Nephron (organoid): ENCODE results near the gene ELMO1.

Source experiments
- H3K27ac Mint-ChIP-seq, 3 experiments: 2 replicates each; pipeline ENCODE4 v1.8.0; 2020; ENCODE audit warnings: mixed read lengths in 3 of 3, mild to moderate bottlenecking in 2 of 3, moderate library complexity in 1 of 3
- H3K27me3 Mint-ChIP-seq: 2 replicates; pipeline ENCODE4 v1.8.0; 2021; ENCODE audit warnings: low read depth, mild to moderate bottlenecking, moderate library complexity, mixed read lengths
- H3K36me3 Mint-ChIP-seq: 2 replicates; pipeline ENCODE4 v1.8.0; 2020; ENCODE audit warnings: low read depth, mixed read lengths
- H3K4me1 Mint-ChIP-seq: 2 replicates; pipeline ENCODE4 v1.8.0; 2020; ENCODE audit warnings: mixed read lengths
- H3K4me3 Mint-ChIP-seq, 3 experiments: 2 replicates each; pipeline ENCODE4 v1.8.0; 2020; ENCODE audit warnings: mild to moderate bottlenecking in 3 of 3, mixed read lengths in 3 of 3, moderate library complexity in 2 of 3
- H3K9me3 Mint-ChIP-seq: 2 replicates; pipeline ENCODE4 v1.8.0; 2020; ENCODE audit warnings: mixed read lengths
- TF ChIP-seq, protein P1 (sequence below), 3 experiments: fragments of 200-600 bp; sonication (generic); IDR thresholded peaks; one replicate each; pipeline ENCODE4 v1.5.0; 2021; ENCODE audit warnings: antibody characterized with exemption in 3 of 3; ENCODE audit not compliant: unreplicated experiment in 3 of 3

Gene ELMO1

DNA sequence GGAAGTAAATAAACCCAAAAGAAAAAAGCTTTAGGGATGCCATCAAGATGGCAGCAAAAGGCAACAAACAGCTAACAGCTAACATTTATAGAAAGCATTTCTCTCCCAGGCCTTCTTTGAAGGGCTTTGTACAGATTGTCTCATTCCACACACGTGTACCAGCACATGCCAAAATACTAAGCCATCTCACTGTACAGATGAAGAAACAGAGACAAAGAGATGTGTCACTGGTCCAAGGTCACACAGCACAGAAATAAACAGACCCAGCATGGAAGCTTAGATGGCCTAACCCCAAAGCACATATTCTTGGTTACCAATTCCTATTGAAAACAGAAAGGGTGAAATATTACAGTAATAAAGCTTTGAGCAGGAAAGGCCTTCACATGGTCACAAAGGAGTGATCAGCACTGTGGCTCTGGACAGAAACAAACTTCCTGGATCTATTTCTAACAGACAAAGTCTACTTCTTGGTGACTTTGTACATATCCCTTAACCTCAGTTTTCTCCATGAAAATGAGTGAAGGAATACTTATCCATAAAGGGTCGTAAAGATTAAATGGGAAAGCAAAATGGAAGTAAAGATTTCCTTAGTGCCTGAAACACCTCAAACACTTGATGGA, 346.0 kb downstream of the ELMO1 start:
- Mint-ChIP-seq H3K27me3 (no peaks in the 10 kb centered on the region), H3K4me1 (no peaks in the 10 kb centered on the region), H3K4me3 (no peak overlapping the region), H3K9me3 (no peaks in the 10 kb centered on the region), H3K27ac (no peak overlapping the region), H3K36me3 (no peaks in the 10 kb centered on the region)
- TF ChIP-seq, protein P1, sequence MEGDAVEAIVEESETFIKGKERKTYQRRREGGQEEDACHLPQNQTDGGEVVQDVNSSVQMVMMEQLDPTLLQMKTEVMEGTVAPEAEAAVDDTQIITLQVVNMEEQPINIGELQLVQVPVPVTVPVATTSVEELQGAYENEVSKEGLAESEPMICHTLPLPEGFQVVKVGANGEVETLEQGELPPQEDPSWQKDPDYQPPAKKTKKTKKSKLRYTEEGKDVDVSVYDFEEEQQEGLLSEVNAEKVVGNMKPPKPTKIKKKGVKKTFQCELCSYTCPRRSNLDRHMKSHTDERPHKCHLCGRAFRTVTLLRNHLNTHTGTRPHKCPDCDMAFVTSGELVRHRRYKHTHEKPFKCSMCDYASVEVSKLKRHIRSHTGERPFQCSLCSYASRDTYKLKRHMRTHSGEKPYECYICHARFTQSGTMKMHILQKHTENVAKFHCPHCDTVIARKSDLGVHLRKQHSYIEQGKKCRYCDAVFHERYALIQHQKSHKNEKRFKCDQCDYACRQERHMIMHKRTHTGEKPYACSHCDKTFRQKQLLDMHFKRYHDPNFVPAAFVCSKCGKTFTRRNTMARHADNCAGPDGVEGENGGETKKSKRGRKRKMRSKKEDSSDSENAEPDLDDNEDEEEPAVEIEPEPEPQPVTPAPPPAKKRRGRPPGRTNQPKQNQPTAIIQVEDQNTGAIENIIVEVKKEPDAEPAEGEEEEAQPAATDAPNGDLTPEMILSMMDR (IDR thresholded peaks at IDR 0.05; ENCODE audit: unreplicated experiment in 3 of 3) = no peak

GRCh38 chr7:37100735-37101331, 347.8 kb downstream of the ELMO1 start:
- no peak overlapping the region for H3K4me3 Mint-ChIP-seq
- no peaks in the 10 kb centered on the region for H3K4me1 Mint-ChIP-seq
- no peaks in the 10 kb centered on the region for H3K36me3 Mint-ChIP-seq
- TF ChIP-seq, protein P1 (IDR thresholded peaks at IDR 0.05; ENCODE audit: unreplicated experiment in 3 of 3) = no peak
- no peak overlapping the region for H3K27ac Mint-ChIP-seq
- H3K9me3 Mint-ChIP-seq = no peaks in the 10 kb centered on the region
- no peaks in the 10 kb centered on the region for H3K27me3 Mint-ChIP-seq

DNA sequence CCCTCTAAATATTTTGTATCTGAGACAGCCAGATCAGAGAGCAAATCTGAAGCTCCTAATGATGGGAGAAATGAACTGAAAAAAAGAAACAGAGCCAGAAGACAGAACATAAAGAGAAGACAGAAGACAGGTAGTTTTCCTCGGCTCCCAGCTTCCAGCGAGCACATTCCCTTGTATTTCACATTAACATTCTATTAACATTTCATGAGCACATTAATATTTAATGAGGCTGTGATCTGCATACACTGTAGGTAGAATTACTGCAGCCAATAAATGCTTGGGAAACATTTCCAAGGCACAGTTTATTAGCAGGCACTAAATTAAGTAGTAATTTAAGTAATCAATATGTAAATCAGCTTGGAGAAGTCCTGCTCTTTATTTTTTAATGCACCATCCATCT, 349.9 kb downstream of the ELMO1 start:
- Mint-ChIP-seq H3K9me3 (no peaks in the 10 kb centered on the region), H3K27ac (no peak overlapping the region), H3K27me3 (no peaks in the 10 kb centered on the region), H3K4me3 (no peak overlapping the region), H3K36me3 (no peaks in the 10 kb centered on the region), H3K4me1 (no peaks in the 10 kb centered on the region)
- TF ChIP-seq, protein P1 (IDR thresholded peaks at IDR 0.05; ENCODE audit: unreplicated experiment in 3 of 3) = no peak

GRCh38 chr7:37097983-37098382, 350.7 kb downstream of the ELMO1 start:
- Mint-ChIP-seq H3K36me3 (no peaks in the 10 kb centered on the region), H3K4me3 (no peak overlapping the region), H3K27me3 (no peaks in the 10 kb centered on the region), H3K4me1 (no peaks in the 10 kb centered on the region), H3K27ac (no peak overlapping the region), H3K9me3 (no peaks in the 10 kb centered on the region)
- TF ChIP-seq, protein P1 (IDR thresholded peaks at IDR 0.05; ENCODE audit: unreplicated experiment in 3 of 3) = no peak

- TF ChIP-seq, protein P1 (IDR thresholded peaks at IDR 0.05; ENCODE audit: unreplicated experiment in 3 of 3) = no peak
- Mint-ChIP-seq H3K36me3 (no peaks in the 10 kb centered on the region), H3K27me3 (no peaks in the 10 kb centered on the region), H3K9me3 (no peaks in the 10 kb centered on the region), H3K4me1 (no peaks in the 10 kb centered on the region), H3K27ac (no peak overlapping the region), H3K4me3 (no peak overlapping the region)
Observed at GRCh38 chr7:37097276-37097675, 351.4 kb downstream of the ELMO1 start.

DNA sequence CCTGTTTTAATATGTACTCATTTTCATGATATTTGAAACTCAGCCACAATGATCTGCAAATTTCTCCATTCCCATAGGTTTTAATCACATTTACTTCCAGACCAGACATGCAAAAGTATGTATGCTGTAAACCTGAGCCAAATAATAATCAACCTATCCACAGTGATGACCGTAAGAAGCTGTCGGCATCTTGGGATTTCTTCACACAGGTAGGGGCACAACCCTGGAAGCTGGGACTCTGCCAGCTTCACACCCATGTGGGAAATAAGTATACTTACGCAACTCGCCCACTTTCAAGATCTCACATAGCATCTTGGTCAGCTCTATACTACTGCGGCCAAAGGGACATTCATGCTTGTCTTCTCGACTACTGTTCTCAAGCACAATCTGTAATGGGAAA, 352.3 kb downstream of the ELMO1 start:
- no peak overlapping the region for H3K27ac Mint-ChIP-seq
- H3K9me3 Mint-ChIP-seq = no peaks in the 10 kb centered on the region
- H3K27me3 Mint-ChIP-seq = no peaks in the 10 kb centered on the region
- TF ChIP-seq, protein P1 (IDR thresholded peaks at IDR 0.05; ENCODE audit: unreplicated experiment in 3 of 3) = no peak
- no peaks in the 10 kb centered on the region for H3K36me3 Mint-ChIP-seq
- no peaks in the 10 kb centered on the region for H3K4me1 Mint-ChIP-seq
- no peak overlapping the region for H3K4me3 Mint-ChIP-seq
